AG04450 (cell line): ENCODE measurements around the gene FHAD1. TPM values are rescaled to one million over a fixed set of nuclear protein-coding genes. Genes with fewer than 3 reads are reported as not detected.

Experiments
- CTCF ChIA-PET: fragments of 300-600, 350-600 bp; formaldehyde crosslinking; extraction: SDS; loops from one replicate; lab custom pipeline; 2022; ENCODE audit warnings: antibody characterized with exemption, inconsistent platforms; lab: Charles Lee
- POLR2A ChIA-PET: fragments of 350-600 bp; formaldehyde crosslinking; extraction: SDS; loops from one replicate; lab custom pipeline; 2021; ENCODE audit warnings: antibody characterized with exemption, inconsistent platforms; lab: Yijun Ruan, JAX
- DNase-seq: peaks from one replicate; pipeline ENCODE4 v3.0.0-alpha.2; 2011; ENCODE audit warnings: low read depth, low spot score
- H3K27ac ChIP-seq: one replicate; pipeline ENCODE4 v1.5.1; 2012; ENCODE audit warnings: low read depth, low read length, control low read depth
- H3K27me3 ChIP-seq: one replicate; pipeline ENCODE4 v1.6.0; 2012; ENCODE audit warnings: low read length; ENCODE audit not compliant: control insufficient read depth, insufficient read depth
- H3K4me3 ChIP-seq: 2 replicates; pipeline ENCODE4 v1.5.1; 2011; ENCODE audit warnings: mild to moderate bottlenecking, low read depth, low read length, control low read depth
- H3K9me3 ChIP-seq: 2 replicates; pipeline ENCODE4 v1.5.1; 2012; ENCODE audit warnings: low read length; ENCODE audit not compliant: control insufficient read depth, insufficient read depth
- CTCF ChIP-seq: IDR thresholded peaks from 2 replicates; pipeline ENCODE4 v1.5.1; 2011; ENCODE audit warnings: low read depth, low read length, control low read depth, inconsistent platforms
- polyA plus RNA-seq: library from polyadenylated mRNA; depleted of rRNA; stranded (reverse); fragments of >200 nt; gene quantifications from 2 replicates; pipeline ENCODE4 v1.2.3, GENCODE V29; 2011

FHAD1 gene
- polyA plus RNA-seq, 1 experiment = 0.36 TPM

- Histone ChIP-seq H3K27ac (no peak overlapping the region), H3K4me3 (no peak overlapping the region), H3K9me3 (no peaks in the 10 kb centered on the region; the same call in 1 of the 2 replicates), H3K27me3 (peaks cover 38% of the 10 kb centered on the region)
- DNase-seq = no peak
- CTCF ChIA-PET = interaction anchor here (1.2 kb wide), 1 partner anchor 124 kb away, joined by 4 read pairs; no protein-coding TSS in a partner anchor
- POLR2A ChIA-PET = no interaction called here
- no peak for TF ChIP-seq CTCF
Measured at GRCh38 chr1:15251857-15252835, 5.1 kb downstream of the FHAD1 start.

- no peak for TF ChIP-seq CTCF
- DNase-seq = no peak
- POLR2A ChIA-PET = interaction anchor here (1.2 kb wide), 1 partner anchor 48 kb away, joined by 3 read pairs; no protein-coding TSS in a partner anchor
- Histone ChIP-seq H3K9me3 (no peaks in the 10 kb centered on the region; the same call in 1 of the 2 replicates), H3K27ac (no peak overlapping the region), H3K4me3 (no peak overlapping the region), H3K27me3 (peaks cover 26% of the 10 kb centered on the region)
- CTCF ChIA-PET = interaction anchor here (0.6 to 1.4 kb wide), 3 partner anchors 18 to 101 kb away, joined by 3 to 4 read pairs (median 3); partner anchors contain the start of gene TMEM51
Measured at GRCh38 chr1:15254559-15254958, 7.5 kb downstream of the FHAD1 start.

GRCh38 chr1:15255582-15256149, 8.6 kb downstream of the FHAD1 start:
- H3K9me3 ChIP-seq = no peaks in the 10 kb centered on the region; the same call in 1 of the 2 replicates
- ChIA-PET CTCF (interaction anchor here (0.6 to 1.4 kb wide), 4 partner anchors 16 to 127 kb away, joined by 3 to 6 read pairs (median 3); partner anchors contain the start of gene TMEM51), POLR2A (interaction anchor here (1.2 kb wide), 1 partner anchor 49 kb away, joined by 3 read pairs; no protein-coding TSS in a partner anchor)
- TF ChIP-seq CTCF = no peak
- DNase-seq = no peak
- H3K27ac ChIP-seq = no peak overlapping the region
- no peak overlapping the region for H3K4me3 ChIP-seq
- H3K27me3 ChIP-seq = peaks cover 18% of the 10 kb centered on the region

- Histone ChIP-seq H3K27ac (no peak overlapping the region), H3K27me3 (peaks cover 12% of the 10 kb centered on the region), H3K4me3 (no peak overlapping the region), H3K9me3 (no peaks in the 10 kb centered on the region; the same call in 1 of the 2 replicates)
- ChIA-PET CTCF (interaction anchor here (0.6 kb wide), 2 partner anchors 113 to 115 kb away, joined by 3 read pairs; no protein-coding TSS in a partner anchor), POLR2A (no interaction called here)
- TF ChIP-seq CTCF = no peak
- no peak for DNase-seq
Measured at GRCh38 chr1:15256584-15256983, 9.6 kb downstream of the FHAD1 start.
